Chondrocyte (in vitro differentiated cells): ENCODE data around the gene IL18. TPM values are rescaled to one million over a fixed set of nuclear protein-coding genes. Genes with fewer than 3 reads are reported as not detected.
"Not testable (repeated sequence)": the region's sequence is repeated elsewhere in the genome, so short reads cannot be mapped to it uniquely, and the experiment has no call there.

Experiments used
- DNase-seq: peaks from one replicate; pipeline ENCODE4 v3.0.0; 2021; ENCODE audit warnings: mixed read lengths, low spot score
- H3K27ac Mint-ChIP-seq: one replicate; pipeline ENCODE4 v1.8.0; 2021; ENCODE audit warnings: mild to moderate bottlenecking, moderate library complexity, mixed read lengths; ENCODE audit not compliant: unreplicated experiment
- H3K27me3 Mint-ChIP-seq: 2 replicates; pipeline ENCODE4 v1.8.0; 2021; ENCODE audit warnings: low read depth, mixed read lengths
- H3K36me3 Mint-ChIP-seq: 2 replicates; pipeline ENCODE4 v1.8.0; 2021; ENCODE audit warnings: low read depth, mixed read lengths
- H3K4me1 Mint-ChIP-seq: 2 replicates; pipeline ENCODE4 v1.8.0; 2021; ENCODE audit warnings: low read depth, mild to moderate bottlenecking, mixed read lengths
- H3K4me3 Mint-ChIP-seq: one replicate; pipeline ENCODE4 v1.8.0; 2021; ENCODE audit warnings: mild to moderate bottlenecking, moderate library complexity, mixed read lengths; ENCODE audit not compliant: unreplicated experiment
- H3K9me3 Mint-ChIP-seq: 2 replicates; pipeline ENCODE4 v1.8.0; 2021; ENCODE audit warnings: low read depth, mixed read lengths
- total RNA-seq: library from RNA; stranded (reverse); gene quantifications from 3 replicates; pipeline ENCODE4 v1.2.1, GENCODE V29; 2021
- TF ChIP-seq, protein P1 (sequence below): fragments of 200-600 bp; sonication (generic); IDR thresholded peaks from 2 replicates; pipeline ENCODE4 v1.5.0; 2021; ENCODE audit warnings: antibody characterized with exemption, mild to moderate bottlenecking, moderate library complexity

The IL18 gene
- total RNA-seq, 1 donor from 2014 or later = 0.80 TPM

DNA sequence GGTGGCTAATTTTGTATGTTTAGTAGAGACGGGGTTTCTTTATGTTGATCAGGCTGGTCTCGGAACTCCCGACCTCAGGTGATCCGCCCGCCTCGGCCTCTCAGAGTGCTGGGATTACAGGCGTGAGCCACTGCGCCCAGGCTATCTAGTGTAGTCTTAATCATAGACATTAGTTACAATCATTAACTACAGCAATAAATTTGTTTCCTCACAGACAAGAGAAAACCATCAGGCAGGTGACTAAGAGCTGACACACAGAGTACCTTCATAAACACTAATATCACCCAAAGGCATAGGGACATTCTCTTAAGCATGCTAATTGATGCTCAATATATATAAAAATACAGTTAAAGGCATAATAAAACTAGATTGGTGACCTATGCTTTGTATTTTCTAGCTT is 57.8 kb downstream of the IL18 start:
- TF ChIP-seq, protein P1, sequence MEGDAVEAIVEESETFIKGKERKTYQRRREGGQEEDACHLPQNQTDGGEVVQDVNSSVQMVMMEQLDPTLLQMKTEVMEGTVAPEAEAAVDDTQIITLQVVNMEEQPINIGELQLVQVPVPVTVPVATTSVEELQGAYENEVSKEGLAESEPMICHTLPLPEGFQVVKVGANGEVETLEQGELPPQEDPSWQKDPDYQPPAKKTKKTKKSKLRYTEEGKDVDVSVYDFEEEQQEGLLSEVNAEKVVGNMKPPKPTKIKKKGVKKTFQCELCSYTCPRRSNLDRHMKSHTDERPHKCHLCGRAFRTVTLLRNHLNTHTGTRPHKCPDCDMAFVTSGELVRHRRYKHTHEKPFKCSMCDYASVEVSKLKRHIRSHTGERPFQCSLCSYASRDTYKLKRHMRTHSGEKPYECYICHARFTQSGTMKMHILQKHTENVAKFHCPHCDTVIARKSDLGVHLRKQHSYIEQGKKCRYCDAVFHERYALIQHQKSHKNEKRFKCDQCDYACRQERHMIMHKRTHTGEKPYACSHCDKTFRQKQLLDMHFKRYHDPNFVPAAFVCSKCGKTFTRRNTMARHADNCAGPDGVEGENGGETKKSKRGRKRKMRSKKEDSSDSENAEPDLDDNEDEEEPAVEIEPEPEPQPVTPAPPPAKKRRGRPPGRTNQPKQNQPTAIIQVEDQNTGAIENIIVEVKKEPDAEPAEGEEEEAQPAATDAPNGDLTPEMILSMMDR = no peak
- Mint-ChIP-seq H3K27ac (no peak overlapping the region), H3K4me3 (no peak overlapping the region), H3K36me3 (no peaks in the 10 kb centered on the region), H3K9me3 (peaks cover 3% of the 10 kb centered on the region), H3K27me3 (no peaks in the 10 kb centered on the region), H3K4me1 (peaks cover 7% of the 10 kb centered on the region)
- DNase-seq = no peak

DNA sequence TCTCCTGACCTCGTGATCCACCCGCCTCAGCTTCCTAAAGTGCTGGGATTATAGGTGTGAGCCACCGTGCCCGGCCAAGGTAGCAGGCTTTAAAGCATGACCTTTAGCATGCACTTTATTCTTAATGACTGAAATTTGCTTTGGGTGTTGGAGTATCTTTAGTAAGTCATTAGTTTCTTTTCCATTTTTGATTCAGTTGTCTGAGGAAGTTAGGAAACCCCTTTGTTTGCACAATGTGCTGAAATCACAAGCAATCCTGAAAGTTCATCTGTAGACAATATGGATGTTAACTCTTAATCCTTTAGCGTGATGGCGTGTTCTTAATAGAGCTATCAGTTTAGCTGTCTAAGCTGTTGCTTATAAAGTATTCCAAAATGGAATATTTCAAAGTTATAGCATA is 60.4 kb downstream of the IL18 start:
- Mint-ChIP-seq H3K27ac (no peak overlapping the region), H3K4me3 (no peak overlapping the region), H3K9me3 (no peaks in the 10 kb centered on the region), H3K4me1 (peaks cover 23% of the 10 kb centered on the region), H3K36me3 (peaks cover 2% of the 10 kb centered on the region), H3K27me3 (no peaks in the 10 kb centered on the region)
- TF ChIP-seq, protein P1 = no peak
- no peak for DNase-seq

DNA sequence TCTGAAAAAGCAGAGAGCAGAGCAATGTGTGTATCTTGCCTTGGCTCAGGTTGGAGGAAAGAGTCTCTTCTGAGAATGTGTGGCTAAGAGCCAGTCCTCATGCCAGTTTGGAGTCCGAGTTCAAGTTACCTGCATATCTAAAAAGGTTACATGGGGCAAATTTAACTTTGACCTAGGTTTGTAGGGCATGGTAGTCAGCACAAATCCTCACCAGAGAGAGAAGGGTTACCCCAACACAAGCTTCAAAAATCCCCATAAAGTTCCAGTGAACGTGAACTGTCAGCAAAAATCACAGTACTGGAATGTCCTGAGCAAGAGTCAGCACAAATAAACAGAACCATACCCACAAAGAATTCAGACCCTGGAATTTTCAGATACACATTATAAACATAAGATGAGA is 63.4 kb downstream of the IL18 start:
- TF ChIP-seq, protein P1 = no peak
- peaks cover 5% of the 10 kb centered on the region for H3K36me3 Mint-ChIP-seq
- peaks cover 42% of the 10 kb centered on the region for H3K4me1 Mint-ChIP-seq
- H3K4me3 Mint-ChIP-seq = peak overlapping the region; percentile 0
- peak overlapping the region; percentile 87 for H3K27ac Mint-ChIP-seq
- H3K9me3 Mint-ChIP-seq = no peaks in the 10 kb centered on the region
- no peaks in the 10 kb centered on the region for H3K27me3 Mint-ChIP-seq
- DNase-seq = no peak

DNA sequence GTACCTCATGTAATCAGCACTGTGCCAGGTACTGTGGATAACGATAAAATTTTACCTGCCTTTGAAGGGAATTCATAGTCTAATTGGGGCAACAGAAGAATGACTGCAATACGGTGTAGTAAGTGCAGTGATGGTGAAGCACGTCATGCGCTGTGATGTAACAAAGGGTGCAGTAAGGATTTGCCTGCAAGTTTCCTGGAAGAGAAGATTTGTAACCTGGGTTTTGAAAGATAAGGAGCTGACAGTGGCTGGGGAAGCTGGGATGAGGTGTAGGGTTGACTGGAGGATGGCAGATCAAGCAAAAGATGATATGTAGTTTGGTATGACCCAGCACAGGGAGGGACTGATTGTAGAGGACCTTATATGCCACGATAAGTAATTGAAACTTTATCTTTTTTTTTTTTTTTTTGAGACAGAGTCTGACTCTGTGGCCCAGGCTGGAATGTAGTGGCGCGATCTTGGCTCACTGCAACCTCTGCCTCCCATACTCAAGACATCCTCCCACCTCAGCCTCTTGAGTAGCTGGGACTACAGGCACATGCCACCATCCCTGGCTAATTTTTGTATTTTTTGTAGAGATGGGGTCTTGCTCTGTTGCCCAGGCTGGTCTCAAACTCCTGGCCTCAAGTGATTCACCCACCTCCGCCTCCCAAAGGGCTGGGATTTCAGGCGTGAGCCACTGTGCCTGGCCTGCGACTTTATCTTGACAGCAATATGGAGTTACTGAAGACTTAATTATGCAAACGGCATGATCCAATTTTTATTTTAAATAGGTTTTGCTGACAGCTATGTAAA is 66.0 kb downstream of the IL18 start:
- H3K4me3 Mint-ChIP-seq = no peak overlapping the region
- H3K27ac Mint-ChIP-seq = peak overlapping the region; percentile 30
- H3K9me3 Mint-ChIP-seq = no peaks in the 10 kb centered on the region
- TF ChIP-seq, protein P1 = no peak
- H3K36me3 Mint-ChIP-seq = peaks cover 10% of the 10 kb centered on the region
- H3K27me3 Mint-ChIP-seq = no peaks in the 10 kb centered on the region
- DNase-seq = no peak
- peaks cover 42% of the 10 kb centered on the region for H3K4me1 Mint-ChIP-seq

DNA sequence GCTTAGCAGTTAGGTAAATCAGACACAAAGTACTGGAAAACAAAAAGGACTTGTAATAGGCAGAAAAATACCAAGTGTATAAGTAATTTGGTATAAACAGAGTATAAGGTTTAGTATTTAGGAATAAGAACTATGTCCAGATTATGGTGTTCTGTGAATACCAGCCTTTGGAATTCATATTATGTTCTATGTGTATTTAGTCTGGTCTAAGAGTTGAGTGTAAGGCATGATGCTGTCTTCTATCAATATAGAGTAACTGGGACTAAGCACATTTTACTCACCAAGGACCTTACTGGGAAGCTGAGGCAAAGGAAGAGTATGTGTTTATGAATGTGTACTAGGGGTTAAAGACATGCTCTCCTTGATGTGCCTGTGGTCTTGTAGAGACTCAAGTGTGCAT is 67.7 kb downstream of the IL18 start:
- Mint-ChIP-seq H3K27me3 (no peaks in the 10 kb centered on the region), H3K9me3 (no peaks in the 10 kb centered on the region), H3K36me3 (peaks cover 24% of the 10 kb centered on the region), H3K4me3 (no peak overlapping the region), H3K4me1 (peaks cover 36% of the 10 kb centered on the region), H3K27ac (peak overlapping the region; percentile 50)
- TF ChIP-seq, protein P1 = no peak
- no peak for DNase-seq

DNA sequence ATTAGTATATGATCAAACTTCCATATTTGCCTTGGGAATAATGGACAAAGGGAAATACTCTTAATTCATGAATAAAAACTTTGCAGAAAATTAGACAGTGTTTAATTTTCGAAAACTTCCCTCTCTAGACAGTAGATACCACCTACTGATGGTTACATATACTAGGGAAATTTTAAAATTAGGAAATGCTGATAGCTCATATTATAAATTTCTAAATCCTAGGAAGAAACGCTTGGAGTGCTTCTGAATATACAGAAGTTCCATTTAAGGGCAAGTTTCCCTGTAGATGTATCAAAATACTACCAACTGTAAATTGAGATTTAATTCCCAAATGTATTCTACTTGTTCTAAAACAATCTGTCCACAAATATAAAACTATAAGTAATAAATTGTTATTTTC is 68.6 kb downstream of the IL18 start:
- not testable (repeated sequence) for DNase-seq, H3K27ac Mint-ChIP-seq, H3K27me3 Mint-ChIP-seq, H3K4me3 Mint-ChIP-seq, H3K9me3 Mint-ChIP-seq
- H3K4me1 Mint-ChIP-seq = peaks cover 27% of the 10 kb centered on the region
- H3K36me3 Mint-ChIP-seq = peaks cover 29% of the 10 kb centered on the region
